Epithelial cell of proximal tubule (primary cell): Measurements from ENCODE around the gene TOP2A. TPM values are rescaled to one million over a fixed set of nuclear protein-coding genes. Genes with fewer than 3 reads are reported as not detected.

Experiments used
- DNase-seq: peaks from one replicate; pipeline ENCODE4 v3.0.0-alpha.2; 2011; ENCODE audit warnings: low read depth
- H3K4me3 ChIP-seq: 2 replicates; pipeline ENCODE4 v1.5.1; 2011; ENCODE audit warnings: low read depth, mild to moderate bottlenecking, low read length
- CTCF ChIP-seq: conservative IDR thresholded peaks from 2 replicates; pipeline ENCODE4 v1.5.1; 2012; ENCODE audit warnings: low read depth, mild to moderate bottlenecking, low read length
- total RNA-seq: library from RNA; depleted of rRNA; stranded (reverse); fragments of >200 nt; gene quantifications from 2 replicates; pipeline ENCODE4 v1.2.3, GENCODE V29; 2015

The TOP2A gene
- total RNA-seq, 1 donor from 2014 or later: 206 TPM

GRCh38 chr17:40457964-40458791 is 40.5 kb upstream of the TOP2A start:
- DNase-seq: no peak
- TF ChIP-seq CTCF: no peak
- no peak overlapping the region for H3K4me3 ChIP-seq

GRCh38 chr17:40457369-40457768 is 39.7 kb upstream of the TOP2A start:
- TF ChIP-seq CTCF: no peak
- H3K4me3 ChIP-seq: no peak overlapping the region

GRCh38 chr17:40456396-40456951 is 38.8 kb upstream of the TOP2A start:
- no peak overlapping the region for H3K4me3 ChIP-seq
- no peak for DNase-seq
- no peak for TF ChIP-seq CTCF

More at GRCh38 chr17:40457369-40457768, 39.7 kb upstream of the TOP2A start:
- no peak for DNase-seq

GRCh38 chr17:40454613-40454995 is 36.9 kb upstream of the TOP2A start:
- no peak overlapping the region for H3K4me3 ChIP-seq
- no peak for TF ChIP-seq CTCF
- DNase-seq: no peak

- TF ChIP-seq CTCF: no peak
- DNase-seq: no peak
- H3K4me3 ChIP-seq: no peak overlapping the region
Measured at GRCh38 chr17:40453881-40454612, 36.4 kb upstream of the TOP2A start.

- H3K4me3 ChIP-seq: no peak overlapping the region
- TF ChIP-seq CTCF: no peak
- no peak for DNase-seq
Measured at GRCh38 chr17:40452921-40453378, 35.3 kb upstream of the TOP2A start.
